ENCODE results near the gene BBIP1. TPM values are rescaled to one million over a fixed set of nuclear protein-coding genes. Genes with fewer than 3 reads are reported as not detected.

BBIP1 gene
- total RNA-seq, 1 donor from 2014 or later = 6.3 TPM

DNA sequence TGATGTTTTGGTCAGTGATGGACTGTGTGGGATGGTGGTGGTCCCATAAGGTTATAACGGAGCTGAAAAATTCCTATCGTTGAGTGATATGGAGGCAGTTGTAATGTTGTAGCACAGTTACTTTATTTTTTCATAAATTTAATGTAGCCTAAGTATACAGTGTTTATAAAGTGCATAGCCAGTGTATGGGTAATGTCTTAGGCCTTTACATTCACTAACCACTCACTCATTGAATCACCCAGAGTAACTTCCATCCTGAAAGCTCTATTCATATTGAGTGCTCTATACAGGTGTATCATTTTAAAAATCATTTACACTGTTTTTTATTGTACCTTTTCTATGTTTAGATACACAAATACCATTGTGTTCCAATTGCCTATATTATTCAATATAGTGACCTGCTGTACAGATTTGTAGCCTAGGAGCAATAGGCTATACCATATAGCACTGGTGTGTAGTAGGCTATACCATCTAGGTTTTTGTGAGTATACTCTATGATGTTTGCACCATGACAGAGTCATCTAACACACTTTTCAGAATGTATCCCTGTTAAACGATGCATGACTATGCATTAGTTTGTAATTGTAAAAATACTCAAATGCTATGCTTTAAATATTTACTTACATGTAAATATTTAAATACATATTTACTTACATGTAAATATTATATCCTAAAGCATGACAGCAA is 26.2 kb downstream of the BBIP1 start:
- Histone ChIP-seq H3K9me3 (ENCODE audit: control insufficient read depth in 3 of 3, low read length in 3 of 3) (no peaks in the 10 kb centered on the region), H3K27ac (ENCODE audit: low read depth, low read length) (no peak overlapping the region), H3K4me1 (ENCODE audit: control insufficient read depth in 3 of 3, insufficient read depth in 3 of 3, low read length in 3 of 3) (peaks cover 0 to 3% (median 0%) of the 10 kb centered on the region in 3 donors), H3K27me3 (ENCODE audit: control insufficient read depth in 3 of 3, insufficient read depth in 3 of 3, low read length in 3 of 3) (no peaks in the 10 kb centered on the region), H3K36me3 (ENCODE audit: control insufficient read depth in 3 of 3, insufficient read depth in 3 of 3, low read length in 3 of 3) (peaks cover 6 to 35% (median 32%) of the 10 kb centered on the region in 3 donors), H3K4me3 (ENCODE audit: low read length in 3 of 3) (no peak overlapping the region), H3K9ac (ENCODE audit: low read depth in 1 of 3, low read length in 3 of 3) (no peak overlapping the region)

DNA sequence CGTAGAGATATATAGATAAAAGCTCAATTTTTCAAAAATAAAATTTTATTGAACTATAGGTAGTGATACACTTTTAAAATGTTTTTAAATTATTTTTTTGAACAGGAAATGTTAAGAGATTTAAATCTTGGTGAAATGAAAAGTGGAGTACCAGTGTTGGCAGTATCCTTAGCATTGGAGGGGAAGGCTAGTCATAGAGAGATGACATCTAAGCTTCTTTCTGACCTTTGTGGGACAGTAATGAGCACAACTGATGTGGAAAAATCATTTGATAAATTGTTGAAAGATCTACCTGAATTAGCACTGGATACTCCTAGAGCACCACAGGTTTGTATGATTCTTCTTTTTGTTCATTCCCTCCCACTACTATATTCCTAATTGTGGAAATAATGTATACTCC is 31.4 kb downstream of the BBIP1 start:
- H3K36me3 ChIP-seq (ENCODE audit: control insufficient read depth in 3 of 3, insufficient read depth in 3 of 3, low read length in 3 of 3) = peaks cover 0 to 35% (median 25%) of the 10 kb centered on the region in 3 donors
- H3K27me3 ChIP-seq (ENCODE audit: control insufficient read depth in 3 of 3, insufficient read depth in 3 of 3, low read length in 3 of 3) = no peaks in the 10 kb centered on the region
- H3K4me1 ChIP-seq (ENCODE audit: control insufficient read depth in 3 of 3, insufficient read depth in 3 of 3, low read length in 3 of 3) = no peaks in the 10 kb centered on the region
- H3K9ac ChIP-seq (ENCODE audit: low read depth in 1 of 3, low read length in 3 of 3) = no peak overlapping the region
- H3K27ac ChIP-seq (ENCODE audit: low read depth, low read length) = no peak overlapping the region
- no peaks in the 10 kb centered on the region for H3K9me3 ChIP-seq (ENCODE audit: control insufficient read depth in 3 of 3, low read length in 3 of 3)
- no peak overlapping the region for H3K4me3 ChIP-seq (ENCODE audit: low read length in 3 of 3)

DNA sequence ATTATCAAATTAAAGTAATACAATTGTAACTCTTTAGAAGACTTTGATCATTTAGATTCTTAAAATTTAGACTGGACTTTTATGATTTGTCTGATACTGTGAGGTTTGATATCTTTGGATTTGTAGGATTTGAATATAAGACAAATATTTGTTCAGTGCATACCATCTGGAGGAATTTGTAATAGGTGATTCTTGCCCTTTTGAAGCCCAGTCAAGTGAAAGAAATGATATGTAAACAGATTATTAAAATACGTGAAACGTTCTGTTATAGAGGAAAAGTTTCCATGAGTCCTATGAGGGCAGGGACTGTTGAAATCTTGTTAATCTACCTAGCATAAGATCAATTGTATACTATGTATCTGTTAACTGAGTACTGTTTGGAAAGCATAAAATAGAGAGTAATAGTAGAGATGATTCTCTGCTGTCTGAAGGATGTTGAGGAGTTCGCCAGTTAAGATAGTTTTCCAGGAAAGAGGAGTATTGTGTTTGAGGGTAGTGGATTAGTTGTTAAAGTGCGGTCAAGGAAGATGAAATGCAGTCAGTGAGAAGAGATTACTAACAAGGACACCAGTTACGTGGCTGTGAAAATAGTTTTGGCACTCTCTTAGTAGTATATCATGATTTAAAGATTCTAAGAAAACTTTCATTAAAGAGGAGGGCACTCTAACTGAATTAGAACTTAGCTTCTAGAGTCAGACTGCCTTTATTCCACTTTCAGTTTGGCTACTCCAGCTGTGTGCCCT is 32.9 kb downstream of the BBIP1 start:
- Histone ChIP-seq H3K9ac (ENCODE audit: low read depth in 1 of 3, low read length in 3 of 3) (no peak overlapping the region), H3K27me3 (ENCODE audit: control insufficient read depth in 3 of 3, insufficient read depth in 3 of 3, low read length in 3 of 3) (no peaks in the 10 kb centered on the region), H3K4me1 (ENCODE audit: control insufficient read depth in 3 of 3, insufficient read depth in 3 of 3, low read length in 3 of 3) (no peaks in the 10 kb centered on the region), H3K9me3 (ENCODE audit: control insufficient read depth in 3 of 3, low read length in 3 of 3) (no peaks in the 10 kb centered on the region), H3K4me3 (ENCODE audit: low read length in 3 of 3) (no peak overlapping the region), H3K36me3 (ENCODE audit: control insufficient read depth in 3 of 3, insufficient read depth in 3 of 3, low read length in 3 of 3) (peaks cover 2 to 38% (median 29%) of the 10 kb centered on the region in 3 donors), H3K27ac (ENCODE audit: low read depth, low read length) (no peak overlapping the region)

DNA sequence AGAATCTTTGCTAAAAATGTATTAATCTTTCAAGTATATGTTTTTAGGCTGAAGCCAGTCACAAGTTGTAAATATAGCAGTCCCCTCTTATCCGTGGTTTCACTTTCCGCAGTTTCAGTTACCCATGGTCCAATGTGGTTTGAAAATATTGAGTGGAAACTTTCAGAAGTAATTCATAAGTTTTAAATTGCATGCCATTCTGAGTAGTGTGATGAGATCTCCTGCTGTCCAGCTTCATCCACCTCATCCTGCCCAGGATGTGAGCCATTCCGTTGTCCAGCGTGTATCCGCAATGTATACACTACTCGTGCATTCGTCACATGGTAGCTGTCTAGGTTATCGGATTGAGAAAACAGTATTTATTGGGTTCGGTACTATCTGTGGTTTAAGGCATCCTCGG is 35.1 kb downstream of the BBIP1 start:
- H3K9ac ChIP-seq (ENCODE audit: low read depth in 1 of 3, low read length in 3 of 3) = no peak overlapping the region
- no peak overlapping the region for H3K4me3 ChIP-seq (ENCODE audit: low read length in 3 of 3)
- H3K36me3 ChIP-seq (ENCODE audit: control insufficient read depth in 3 of 3, insufficient read depth in 3 of 3, low read length in 3 of 3) = peaks cover 3 to 27% (median 24%) of the 10 kb centered on the region in 3 donors
- peaks cover 0 to 4% (median 0%) of the 10 kb centered on the region in 3 donors for H3K4me1 ChIP-seq (ENCODE audit: control insufficient read depth in 3 of 3, insufficient read depth in 3 of 3, low read length in 3 of 3)
- H3K27me3 ChIP-seq (ENCODE audit: control insufficient read depth in 3 of 3, insufficient read depth in 3 of 3, low read length in 3 of 3) = no peaks in the 10 kb centered on the region
- no peaks in the 10 kb centered on the region for H3K9me3 ChIP-seq (ENCODE audit: control insufficient read depth in 3 of 3, low read length in 3 of 3)
- no peak overlapping the region for H3K27ac ChIP-seq (ENCODE audit: low read depth, low read length)

DNA sequence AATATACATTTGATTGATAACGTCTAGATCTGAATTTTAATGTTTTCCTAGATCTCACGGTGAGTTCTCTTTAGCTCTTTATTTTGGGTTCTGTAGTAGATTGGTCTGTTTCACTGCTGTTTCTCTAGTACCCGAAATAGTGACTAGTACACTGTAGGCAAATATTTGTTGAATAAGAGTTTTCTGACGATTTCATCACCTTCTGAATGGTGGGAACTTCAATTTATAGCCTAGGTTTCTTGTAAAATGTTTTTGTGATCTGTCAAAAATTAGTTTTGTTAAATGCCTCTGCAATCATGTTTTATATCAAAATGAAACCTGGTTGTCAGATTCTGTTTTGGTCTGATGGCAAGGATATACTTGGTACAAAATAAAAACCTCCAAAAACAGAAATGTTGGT is 37.1 kb downstream of the BBIP1 start:
- H3K4me1 ChIP-seq (ENCODE audit: control insufficient read depth in 3 of 3, insufficient read depth in 3 of 3, low read length in 3 of 3) = peaks cover 0 to 4% (median 0%) of the 10 kb centered on the region in 3 donors
- no peaks in the 10 kb centered on the region for H3K27me3 ChIP-seq (ENCODE audit: control insufficient read depth in 3 of 3, insufficient read depth in 3 of 3, low read length in 3 of 3)
- peaks cover 3 to 36% (median 34%) of the 10 kb centered on the region in 3 donors for H3K36me3 ChIP-seq (ENCODE audit: control insufficient read depth in 3 of 3, insufficient read depth in 3 of 3, low read length in 3 of 3)
- no peak overlapping the region for H3K27ac ChIP-seq (ENCODE audit: low read depth, low read length)
- no peaks in the 10 kb centered on the region for H3K9me3 ChIP-seq (ENCODE audit: control insufficient read depth in 3 of 3, low read length in 3 of 3)
- no peak overlapping the region for H3K4me3 ChIP-seq (ENCODE audit: low read length in 3 of 3)
- no peak overlapping the region for H3K9ac ChIP-seq (ENCODE audit: low read depth in 1 of 3, low read length in 3 of 3)

DNA sequence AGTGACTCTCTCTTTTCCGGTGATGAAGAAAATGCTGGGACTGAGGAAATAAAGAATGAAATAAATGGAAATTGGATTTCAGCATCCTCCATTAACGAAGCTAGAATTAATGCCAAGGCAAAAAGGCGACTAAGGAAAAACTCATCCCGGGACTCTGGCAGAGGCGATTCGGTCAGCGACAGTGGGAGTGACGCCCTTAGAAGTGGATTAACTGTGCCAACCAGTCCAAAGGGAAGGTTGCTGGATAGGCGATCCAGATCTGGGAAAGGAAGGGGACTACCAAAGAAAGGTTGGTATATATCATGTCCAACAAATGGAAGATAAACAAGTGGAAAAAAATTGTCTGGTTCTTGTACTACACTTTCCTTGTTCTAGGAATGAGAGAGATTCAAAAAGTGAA is 37.7 kb downstream of the BBIP1 start:
- Histone ChIP-seq H3K27ac (ENCODE audit: low read depth, low read length) (no peak overlapping the region), H3K4me1 (ENCODE audit: control insufficient read depth in 3 of 3, insufficient read depth in 3 of 3, low read length in 3 of 3) (peaks cover 0 to 4% (median 0%) of the 10 kb centered on the region in 3 donors), H3K9me3 (ENCODE audit: control insufficient read depth in 3 of 3, low read length in 3 of 3) (no peaks in the 10 kb centered on the region), H3K27me3 (ENCODE audit: control insufficient read depth in 3 of 3, insufficient read depth in 3 of 3, low read length in 3 of 3) (no peaks in the 10 kb centered on the region), H3K9ac (ENCODE audit: low read depth in 1 of 3, low read length in 3 of 3) (no peak overlapping the region), H3K36me3 (ENCODE audit: control insufficient read depth in 3 of 3, insufficient read depth in 3 of 3, low read length in 3 of 3) (peaks cover 3 to 35% (median 35%) of the 10 kb centered on the region in 3 donors), H3K4me3 (ENCODE audit: low read length in 3 of 3) (no peak overlapping the region)

DNA sequence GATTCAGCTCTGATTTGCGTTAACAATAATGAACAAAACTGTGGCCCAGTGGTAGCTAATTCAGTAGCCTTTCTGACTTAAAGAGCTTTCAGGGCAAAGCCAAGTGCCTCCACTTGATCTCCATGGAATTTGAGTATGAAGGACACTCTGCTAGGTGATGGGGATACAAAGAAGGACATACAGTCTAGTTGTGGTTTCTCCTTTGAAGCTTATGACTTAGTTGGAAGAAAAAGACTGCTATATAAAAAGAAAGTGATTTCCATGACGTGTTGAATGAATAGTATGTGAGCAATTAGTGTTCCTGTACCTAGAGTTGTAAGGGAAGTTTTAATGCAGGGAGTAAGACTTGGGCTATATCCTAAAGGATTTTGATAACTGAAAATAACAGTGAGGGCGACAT is 39.0 kb downstream of the BBIP1 start:
- H3K4me1 ChIP-seq (ENCODE audit: control insufficient read depth in 3 of 3, insufficient read depth in 3 of 3, low read length in 3 of 3) = peaks cover 0 to 4% (median 0%) of the 10 kb centered on the region in 3 donors
- H3K4me3 ChIP-seq (ENCODE audit: low read length in 3 of 3) = no peak overlapping the region
- peak overlapping the region in 1 of 3 donors; percentile 2 for H3K9ac ChIP-seq (ENCODE audit: low read depth in 1 of 3, low read length in 3 of 3)
- H3K9me3 ChIP-seq (ENCODE audit: control insufficient read depth in 3 of 3, low read length in 3 of 3) = no peaks in the 10 kb centered on the region
- H3K27ac ChIP-seq (ENCODE audit: low read depth, low read length) = no peak overlapping the region
- no peaks in the 10 kb centered on the region for H3K27me3 ChIP-seq (ENCODE audit: control insufficient read depth in 3 of 3, insufficient read depth in 3 of 3, low read length in 3 of 3)
- peaks cover 3 to 35% (median 32%) of the 10 kb centered on the region in 3 donors for H3K36me3 ChIP-seq (ENCODE audit: control insufficient read depth in 3 of 3, insufficient read depth in 3 of 3, low read length in 3 of 3)

DNA sequence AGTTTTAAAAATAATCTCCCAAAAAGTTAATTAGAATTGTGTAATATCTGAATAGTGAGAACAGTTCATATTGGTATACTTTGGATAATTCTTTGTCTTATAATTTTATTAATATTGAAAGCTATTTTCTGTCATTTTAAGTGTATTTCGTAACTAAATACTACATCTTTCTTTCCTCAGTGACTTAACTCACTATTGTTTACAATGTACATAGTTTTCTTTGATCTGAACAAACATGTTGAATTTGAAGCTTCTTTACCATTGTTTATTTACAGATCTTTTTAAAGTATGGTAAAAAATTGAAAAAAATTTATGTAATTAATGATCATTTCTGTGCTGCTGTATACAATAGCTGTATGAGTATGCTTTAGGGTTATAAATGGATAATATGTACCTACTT is 42.2 kb downstream of the BBIP1 start:
- H3K27ac ChIP-seq (ENCODE audit: low read depth, low read length) = no peak overlapping the region
- H3K9ac ChIP-seq (ENCODE audit: low read depth in 1 of 3, low read length in 3 of 3) = no peak overlapping the region
- H3K9me3 ChIP-seq (ENCODE audit: control insufficient read depth in 3 of 3, low read length in 3 of 3) = no peaks in the 10 kb centered on the region
- H3K4me1 ChIP-seq (ENCODE audit: control insufficient read depth in 3 of 3, insufficient read depth in 3 of 3, low read length in 3 of 3) = peaks cover 0 to 8% (median 0%) of the 10 kb centered on the region in 3 donors
- H3K27me3 ChIP-seq (ENCODE audit: control insufficient read depth in 3 of 3, insufficient read depth in 3 of 3, low read length in 3 of 3) = no peaks in the 10 kb centered on the region
- H3K36me3 ChIP-seq (ENCODE audit: control insufficient read depth in 3 of 3, insufficient read depth in 3 of 3, low read length in 3 of 3) = peaks cover 3 to 24% (median 22%) of the 10 kb centered on the region in 3 donors
- no peak overlapping the region for H3K4me3 ChIP-seq (ENCODE audit: low read length in 3 of 3)

DNA sequence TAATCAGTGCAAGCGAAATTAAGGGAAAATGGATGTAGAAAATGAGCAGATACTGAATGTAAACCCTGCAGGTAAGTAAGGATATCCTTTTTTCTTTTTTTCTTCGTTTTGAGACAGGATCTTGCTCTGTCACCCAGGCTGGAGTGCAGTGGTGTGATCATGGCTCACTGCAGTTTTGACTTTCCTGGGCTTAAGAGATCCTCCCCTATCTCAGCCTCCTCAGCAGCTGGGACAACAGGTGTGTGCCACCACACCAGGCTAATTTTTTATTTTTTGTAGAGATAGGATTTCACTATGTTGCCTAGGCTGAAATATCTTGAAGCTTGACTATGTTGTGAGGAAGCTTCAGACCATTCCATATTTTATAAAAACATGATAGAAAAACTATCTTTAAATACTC is 43.0 kb downstream of the BBIP1 start:
- Histone ChIP-seq H3K9me3 (ENCODE audit: control insufficient read depth in 3 of 3, low read length in 3 of 3) (no peaks in the 10 kb centered on the region), H3K4me3 (ENCODE audit: low read length in 3 of 3) (no peak overlapping the region), H3K36me3 (ENCODE audit: control insufficient read depth in 3 of 3, insufficient read depth in 3 of 3, low read length in 3 of 3) (peaks cover 0 to 19% (median 17%) of the 10 kb centered on the region in 3 donors), H3K9ac (ENCODE audit: low read depth in 1 of 3, low read length in 3 of 3) (no peak overlapping the region), H3K27ac (ENCODE audit: low read depth, low read length) (no peak overlapping the region), H3K27me3 (ENCODE audit: control insufficient read depth in 3 of 3, insufficient read depth in 3 of 3, low read length in 3 of 3) (no peaks in the 10 kb centered on the region), H3K4me1 (ENCODE audit: control insufficient read depth in 3 of 3, insufficient read depth in 3 of 3, low read length in 3 of 3) (peaks cover 3 to 12% (median 4%) of the 10 kb centered on the region in 3 donors)

DNA sequence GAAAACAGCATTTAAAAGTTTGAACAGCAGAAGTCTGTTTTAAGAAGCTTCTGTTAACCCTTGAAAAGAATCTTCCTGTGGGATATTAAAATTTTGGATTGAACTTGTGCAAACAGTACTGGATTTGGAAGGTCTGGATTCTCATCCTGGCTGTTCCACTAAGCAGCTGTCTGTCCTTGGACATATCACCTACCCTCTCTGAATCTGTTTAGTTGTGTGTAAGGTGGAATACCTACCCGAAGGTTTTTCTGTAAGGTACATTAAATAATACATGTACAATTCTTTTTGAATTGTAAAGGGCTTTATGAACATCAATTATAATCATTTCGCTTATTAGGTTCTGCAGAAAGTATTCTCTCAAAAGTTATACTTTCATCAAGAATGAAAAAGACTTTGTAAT is 45.0 kb downstream of the BBIP1 start:
- Histone ChIP-seq H3K4me1 (ENCODE audit: control insufficient read depth in 3 of 3, insufficient read depth in 3 of 3, low read length in 3 of 3) (peaks cover 7 to 14% (median 10%) of the 10 kb centered on the region in 3 donors), H3K27me3 (ENCODE audit: control insufficient read depth in 3 of 3, insufficient read depth in 3 of 3, low read length in 3 of 3) (no peaks in the 10 kb centered on the region), H3K9ac (ENCODE audit: low read depth in 1 of 3, low read length in 3 of 3) (peak overlapping the region in 2 of 3 donors; percentile 62 to 74)

More for the DNA sequence above, 45.0 kb downstream of the BBIP1 start:
- Histone ChIP-seq H3K36me3 (ENCODE audit: control insufficient read depth in 3 of 3, insufficient read depth in 3 of 3, low read length in 3 of 3) (peaks cover 0 to 16% (median 15%) of the 10 kb centered on the region in 3 donors), H3K9me3 (ENCODE audit: control insufficient read depth in 3 of 3, low read length in 3 of 3) (no peaks in the 10 kb centered on the region), H3K4me3 (ENCODE audit: low read length in 3 of 3) (peak overlapping the region in 2 of 3 donors; percentile 11 to 88), H3K27ac (ENCODE audit: low read depth, low read length) (no peak overlapping the region)
